ENCODE measurements around the gene ABCB9.

- no peak for TF ChIP-seq CTCF (IDR thresholded peaks at IDR 0.05; ENCODE audit: insufficient read depth, low read depth, low read length)
- TF ChIP-seq EZH2 (IDR thresholded peaks at IDR 0.05; ENCODE audit: insufficient read depth, low read length): no peak
Measured at GRCh38 chr12:123000578-123000977, 34.3 kb upstream of the ABCB9 start.
